ENCODE data around the gene SATB1.

The SATB1 gene

GRCh38 chr3:18420555-18420954 is 4.6 kb downstream of the SATB1 start:
- TF ChIP-seq, protein P1, sequence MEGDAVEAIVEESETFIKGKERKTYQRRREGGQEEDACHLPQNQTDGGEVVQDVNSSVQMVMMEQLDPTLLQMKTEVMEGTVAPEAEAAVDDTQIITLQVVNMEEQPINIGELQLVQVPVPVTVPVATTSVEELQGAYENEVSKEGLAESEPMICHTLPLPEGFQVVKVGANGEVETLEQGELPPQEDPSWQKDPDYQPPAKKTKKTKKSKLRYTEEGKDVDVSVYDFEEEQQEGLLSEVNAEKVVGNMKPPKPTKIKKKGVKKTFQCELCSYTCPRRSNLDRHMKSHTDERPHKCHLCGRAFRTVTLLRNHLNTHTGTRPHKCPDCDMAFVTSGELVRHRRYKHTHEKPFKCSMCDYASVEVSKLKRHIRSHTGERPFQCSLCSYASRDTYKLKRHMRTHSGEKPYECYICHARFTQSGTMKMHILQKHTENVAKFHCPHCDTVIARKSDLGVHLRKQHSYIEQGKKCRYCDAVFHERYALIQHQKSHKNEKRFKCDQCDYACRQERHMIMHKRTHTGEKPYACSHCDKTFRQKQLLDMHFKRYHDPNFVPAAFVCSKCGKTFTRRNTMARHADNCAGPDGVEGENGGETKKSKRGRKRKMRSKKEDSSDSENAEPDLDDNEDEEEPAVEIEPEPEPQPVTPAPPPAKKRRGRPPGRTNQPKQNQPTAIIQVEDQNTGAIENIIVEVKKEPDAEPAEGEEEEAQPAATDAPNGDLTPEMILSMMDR (IDR thresholded peaks at IDR 0.05; ENCODE audit: unreplicated experiment in 3 of 3): no peak
- no peaks in the 10 kb centered on the region for H3K9me3 Mint-ChIP-seq
- H3K27me3 Mint-ChIP-seq (ENCODE audit: low read depth): peaks cover 4% of the 10 kb centered on the region
- H3K4me1 Mint-ChIP-seq: peaks cover 50% of the 10 kb centered on the region
- peaks cover 45% of the 10 kb centered on the region for H3K36me3 Mint-ChIP-seq (ENCODE audit: low read depth)
- no peak overlapping the region for H3K4me3 Mint-ChIP-seq
- no peak overlapping the region for H3K27ac Mint-ChIP-seq

- TF ChIP-seq, protein P1 (IDR thresholded peaks at IDR 0.05; ENCODE audit: unreplicated experiment in 3 of 3): no peak
- peak overlapping the region in 1 of 3 experiments; percentile 46 for H3K4me3 Mint-ChIP-seq
- H3K9me3 Mint-ChIP-seq: no peaks in the 10 kb centered on the region
- peak overlapping the region in 1 of 3 experiments; percentile 61 for H3K27ac Mint-ChIP-seq
- H3K4me1 Mint-ChIP-seq: peaks cover 50% of the 10 kb centered on the region
- peaks cover 54% of the 10 kb centered on the region for H3K36me3 Mint-ChIP-seq (ENCODE audit: low read depth)
- peaks cover 4% of the 10 kb centered on the region for H3K27me3 Mint-ChIP-seq (ENCODE audit: low read depth)
Observed at GRCh38 chr3:18419232-18419631, 5.9 kb downstream of the SATB1 start.

GRCh38 chr3:18417904-18418572 is 7.1 kb downstream of the SATB1 start:
- Mint-ChIP-seq H3K27ac (peak overlapping the region in 1 of 3 experiments; percentile 38), H3K36me3 (ENCODE audit: low read depth) (peaks cover 54% of the 10 kb centered on the region), H3K4me1 (peaks cover 44% of the 10 kb centered on the region), H3K4me3 (no peak overlapping the region), H3K27me3 (ENCODE audit: low read depth) (peaks cover 4% of the 10 kb centered on the region), H3K9me3 (no peaks in the 10 kb centered on the region)
- TF ChIP-seq, protein P1 (IDR thresholded peaks at IDR 0.05; ENCODE audit: unreplicated experiment in 3 of 3): no peak

DNA sequence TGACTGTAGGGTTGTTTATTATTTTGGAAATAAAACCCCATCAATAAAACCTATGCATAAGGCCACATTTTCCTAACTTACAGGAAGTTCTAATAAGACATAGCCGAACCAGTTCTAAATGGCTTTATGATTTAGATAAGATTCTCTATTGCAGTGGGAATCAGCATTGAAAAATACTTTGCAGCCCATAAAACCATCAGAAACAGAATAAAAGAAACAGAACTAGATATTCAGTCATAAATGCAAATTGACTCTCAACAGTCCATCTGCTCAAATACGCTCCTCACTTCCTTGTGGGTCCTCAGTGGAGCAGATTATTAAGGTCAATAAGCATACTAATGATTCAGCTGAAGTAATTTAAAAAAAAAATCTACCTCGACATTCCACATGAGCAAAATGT is 8.8 kb downstream of the SATB1 start:
- no peaks in the 10 kb centered on the region for H3K9me3 Mint-ChIP-seq
- H3K27me3 Mint-ChIP-seq (ENCODE audit: low read depth): peaks cover 4% of the 10 kb centered on the region
- TF ChIP-seq, protein P1 (IDR thresholded peaks at IDR 0.05; ENCODE audit: unreplicated experiment in 3 of 3): no peak
- H3K27ac Mint-ChIP-seq: no peak overlapping the region
- H3K36me3 Mint-ChIP-seq (ENCODE audit: low read depth): peaks cover 64% of the 10 kb centered on the region
- no peak overlapping the region for H3K4me3 Mint-ChIP-seq
- H3K4me1 Mint-ChIP-seq: peaks cover 34% of the 10 kb centered on the region

GRCh38 chr3:18415839-18416238 is 9.3 kb downstream of the SATB1 start:
- peaks cover 32% of the 10 kb centered on the region for H3K4me1 Mint-ChIP-seq
- no peak overlapping the region for H3K4me3 Mint-ChIP-seq
- peaks cover 3% of the 10 kb centered on the region for H3K27me3 Mint-ChIP-seq (ENCODE audit: low read depth)
- H3K9me3 Mint-ChIP-seq: no peaks in the 10 kb centered on the region
- H3K27ac Mint-ChIP-seq: no peak overlapping the region
- H3K36me3 Mint-ChIP-seq (ENCODE audit: low read depth): peaks cover 63% of the 10 kb centered on the region
- TF ChIP-seq, protein P1 (IDR thresholded peaks at IDR 0.05; ENCODE audit: unreplicated experiment in 3 of 3): no peak

- H3K4me1 Mint-ChIP-seq: peaks cover 26% of the 10 kb centered on the region
- H3K36me3 Mint-ChIP-seq (ENCODE audit: low read depth): peaks cover 57% of the 10 kb centered on the region
- H3K27ac Mint-ChIP-seq: no peak overlapping the region
- H3K9me3 Mint-ChIP-seq: no peaks in the 10 kb centered on the region
- H3K4me3 Mint-ChIP-seq: no peak overlapping the region
- no peaks in the 10 kb centered on the region for H3K27me3 Mint-ChIP-seq (ENCODE audit: low read depth)
- TF ChIP-seq, protein P1 (IDR thresholded peaks at IDR 0.05; ENCODE audit: unreplicated experiment in 3 of 3): no peak
Observed at GRCh38 chr3:18415167-18415566, 10.0 kb downstream of the SATB1 start.

Measured in nephron (organoid).